ENCODE data around the gene CCDC40. TPM values are rescaled to one million over a fixed set of nuclear protein-coding genes. Genes with fewer than 3 reads are reported as not detected.

CCDC40 gene
- total RNA-seq, 2 donors from 2014 or later, result 1.2 to 3.6 TPM

GRCh38 chr17:80101946-80102663 lies 65.7 kb downstream of the CCDC40 start:
- Histone ChIP-seq H3K27me3 (no peaks in the 10 kb centered on the region), H3K36me3 (no peaks in the 10 kb centered on the region), H3K4me3 (peak overlapping the region; percentile 96), H3K4me1 (no peaks in the 10 kb centered on the region), H3K9ac (ENCODE audit: low read depth in 2 of 2, low read length in 2 of 2) (peak overlapping the region; percentile 92 to 94), H3K9me3 (no peaks in the 10 kb centered on the region), H3K27ac (peak overlapping the region; percentile 56)
- intact Hi-C loops (cut with DNase I), result no loop called here
- TF ChIP-seq CTCF (IDR thresholded peaks at IDR 0.05), result no peak
- peak; percentile 29 for DNase-seq

GRCh38 chr17:80102664-80103448 lies 66.4 kb downstream of the CCDC40 start:
- TF ChIP-seq CTCF (IDR thresholded peaks at IDR 0.05), result no peak
- Histone ChIP-seq H3K9ac (ENCODE audit: low read depth in 2 of 2, low read length in 2 of 2) (no peak overlapping the region), H3K36me3 (no peaks in the 10 kb centered on the region), H3K4me3 (no peak overlapping the region), H3K27me3 (no peaks in the 10 kb centered on the region), H3K4me1 (no peaks in the 10 kb centered on the region), H3K27ac (no peak overlapping the region), H3K9me3 (no peaks in the 10 kb centered on the region)
- intact Hi-C loops (cut with DNase I), result no loop called here
- no peak for DNase-seq

- H3K9ac ChIP-seq (ENCODE audit: low read depth in 2 of 2, low read length in 2 of 2), result no peak overlapping the region
- H3K9me3 ChIP-seq, result no peaks in the 10 kb centered on the region
- no peak overlapping the region for H3K4me3 ChIP-seq
- no peak for TF ChIP-seq CTCF (IDR thresholded peaks at IDR 0.05)
- intact Hi-C loops (cut with DNase I), result no loop called here
- no peaks in the 10 kb centered on the region for H3K27me3 ChIP-seq
- DNase-seq, result no peak
- no peak overlapping the region for H3K27ac ChIP-seq
- H3K4me1 ChIP-seq, result no peaks in the 10 kb centered on the region
- H3K36me3 ChIP-seq, result no peaks in the 10 kb centered on the region
Observed at GRCh38 chr17:80103449-80104085, 67.1 kb downstream of the CCDC40 start.

- H3K27ac ChIP-seq, result no peak overlapping the region
- intact Hi-C loops (cut with DNase I), result no loop called here
- no peak for TF ChIP-seq CTCF (IDR thresholded peaks at IDR 0.05)
- no peaks in the 10 kb centered on the region for H3K4me1 ChIP-seq
- H3K36me3 ChIP-seq, result no peaks in the 10 kb centered on the region
- H3K27me3 ChIP-seq, result no peaks in the 10 kb centered on the region
- H3K9me3 ChIP-seq, result no peaks in the 10 kb centered on the region
- H3K4me3 ChIP-seq, result no peak overlapping the region
- H3K9ac ChIP-seq (ENCODE audit: low read depth in 2 of 2, low read length in 2 of 2), result no peak overlapping the region
- no peak for DNase-seq
Observed at GRCh38 chr17:80104321-80104955, 68.0 kb downstream of the CCDC40 start.

- Histone ChIP-seq H3K27ac (no peak overlapping the region), H3K27me3 (no peaks in the 10 kb centered on the region), H3K9ac (ENCODE audit: low read depth in 2 of 2, low read length in 2 of 2) (no peak overlapping the region), H3K4me1 (no peaks in the 10 kb centered on the region), H3K36me3 (no peaks in the 10 kb centered on the region), H3K4me3 (no peak overlapping the region), H3K9me3 (no peaks in the 10 kb centered on the region)
- TF ChIP-seq CTCF (IDR thresholded peaks at IDR 0.05), result no peak
- intact Hi-C loops (cut with DNase I), result no loop called here
- no peak for DNase-seq
Observed at GRCh38 chr17:80104956-80105375, 68.5 kb downstream of the CCDC40 start.
